Caco-2 (cell line): ENCODE results near the gene HES5. TPM values are rescaled to one million over a fixed set of nuclear protein-coding genes. Genes with fewer than 3 reads are reported as not detected.

Source experiments
- BruUV-seq: library from RNA; stranded (reverse); fragments of 400-500 nt; replicated peaks from 2 replicates; lab custom pipeline; 2021; lab: Mats Ljungman, UMichigan
- CTCF ChIA-PET: fragments of 300-600 bp; sonication (Branson Sonifier 250); formaldehyde crosslinking; loops from one replicate; lab custom pipeline; 2022; ENCODE audit warnings: antibody characterized with exemption; lab: Charles Lee
- POLR2A ChIA-PET: fragments of 300-600 bp; sonication (Branson Sonifier 250); formaldehyde crosslinking; loops from one replicate; lab custom pipeline; 2022; ENCODE audit warnings: antibody characterized with exemption; lab: Charles Lee
- DNase-seq, 2 experiments: peaks; one replicate each; pipeline versions ENCODE4 v3.0.0 to v3.0.0-alpha.2; 2020 to 2022
- H3K27me3 ChIP-seq: replicated peaks from 2 replicates; pipeline ENCODE4 v1.6.0; 2011; ENCODE audit warnings: low read length; ENCODE audit not compliant: control insufficient read depth, insufficient read depth
- H3K36me3 ChIP-seq: 2 replicates; pipeline ENCODE4 v1.5.1; 2011; ENCODE audit warnings: low read length; ENCODE audit not compliant: control insufficient read depth, insufficient read depth
- H3K4me1 ChIP-seq: fragments of 250-450 bp; sonication (Bioruptor Pico); 2 replicates; pipeline ENCODE4 v1.5.1; 2020; ENCODE audit warnings: mild to moderate bottlenecking
- H3K4me3 ChIP-seq: 2 replicates; pipeline ENCODE4 v1.5.1; 2011; ENCODE audit warnings: low read depth, mild to moderate bottlenecking, control low read depth, low read length
- H3K9me3 ChIP-seq: fragments of 250-450 bp; sonication (Bioruptor Pico); 2 replicates; pipeline ENCODE4 v1.5.1; 2020; ENCODE audit warnings: mild to moderate bottlenecking, moderate library complexity
- H3K27ac Mint-ChIP-seq: one replicate; pipeline ENCODE4 v1.8.0; 2022; ENCODE audit warnings: mixed read lengths; ENCODE audit not compliant: unreplicated experiment
- H3K27me3 Mint-ChIP-seq: one replicate; pipeline ENCODE4 v1.8.0; 2022; ENCODE audit warnings: mixed read lengths; ENCODE audit not compliant: insufficient read depth, unreplicated experiment
- H3K36me3 Mint-ChIP-seq: one replicate; pipeline ENCODE4 v1.8.0; 2022; ENCODE audit warnings: mild to moderate bottlenecking, mixed read lengths; ENCODE audit not compliant: insufficient read depth, unreplicated experiment
- H3K4me1 Mint-ChIP-seq: one replicate; pipeline ENCODE4 v1.8.0; 2022; ENCODE audit warnings: low read depth, mixed read lengths; ENCODE audit not compliant: unreplicated experiment
- H3K4me3 Mint-ChIP-seq: one replicate; pipeline ENCODE4 v1.8.0; 2022; ENCODE audit warnings: mild to moderate bottlenecking, moderate library complexity, mixed read lengths; ENCODE audit not compliant: unreplicated experiment
- H3K9me3 Mint-ChIP-seq: one replicate; pipeline ENCODE4 v1.8.0; 2022; ENCODE audit warnings: mixed read lengths; ENCODE audit not compliant: unreplicated experiment
- intact Hi-C: fragments of 100-400 bp; cut with micrococcal nuclease; formaldehyde crosslinking; loops from one replicate; pipeline ENCODE4 v1.10.0; 2022; ENCODE audit not compliant: unreplicated experiment
- total RNA-seq: library from RNA; stranded (reverse); gene quantifications from 2 replicates; pipeline ENCODE4 v1.2.3, GENCODE V29; 2022
- TF ChIP-seq, protein P1 (sequence below), 2 experiments: fragments of 200-600 bp in 1 of 2; IDR thresholded peaks; 1 replicate in 1 of 2; 2 replicates in 1 of 2; pipeline versions ENCODE4 v1.5.1 to v1.8.0; 2011 to 2022; ENCODE audit warnings: antibody characterized with exemption in 1 of 2, control low read depth in 1 of 2, inconsistent platforms in 1 of 2, low read depth in 1 of 2, low read length in 1 of 2, mild to moderate bottlenecking in 1 of 2, moderate library complexity in 1 of 2; ENCODE audit not compliant: insufficient read depth in 1 of 2, severe bottlenecking in 1 of 2, unreplicated experiment in 1 of 2

The HES5 gene
- total RNA-seq, 1 experiment from 2014 or later, result not detected

DNA sequence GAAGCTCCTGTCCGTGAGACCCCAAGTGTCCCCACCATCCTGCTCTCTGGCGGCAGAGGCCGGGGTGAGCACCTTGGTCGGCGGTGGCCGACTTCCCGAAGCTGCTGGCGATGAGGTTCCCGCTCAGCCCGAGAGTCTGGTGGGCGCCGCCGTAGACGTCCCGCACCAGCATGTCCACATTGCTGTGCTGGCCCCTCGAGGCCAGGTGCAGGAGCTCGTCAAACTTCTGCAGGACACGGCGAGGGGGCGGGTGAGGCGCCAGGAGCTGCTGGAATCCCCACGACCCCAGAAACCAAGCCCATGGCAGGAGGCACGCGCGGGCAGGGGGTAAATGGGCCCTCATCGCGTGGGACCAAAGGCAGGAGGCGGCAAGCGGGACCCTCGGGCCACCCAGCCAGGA lies 10.3 kb downstream of the HES5 start:
- ChIA-PET CTCF (no interaction called here), POLR2A (no interaction called here)
- H3K4me3 Mint-ChIP-seq, result no peak overlapping the region
- H3K36me3 Mint-ChIP-seq, result peaks cover 7% of the 10 kb centered on the region
- no peaks in the 10 kb centered on the region for H3K27me3 Mint-ChIP-seq
- Histone ChIP-seq H3K4me1 (no peaks in the 10 kb centered on the region), H3K9me3 (no peaks in the 10 kb centered on the region), H3K4me3 (no peak overlapping the region), H3K27me3 (no peaks in the 10 kb centered on the region), H3K36me3 (no peaks in the 10 kb centered on the region)
- no peaks in the 10 kb centered on the region for H3K9me3 Mint-ChIP-seq
- no peak overlapping the region for H3K27ac Mint-ChIP-seq
- no peak for DNase-seq
- BruUV-seq, result no TSS peak
- TF ChIP-seq, protein P1, sequence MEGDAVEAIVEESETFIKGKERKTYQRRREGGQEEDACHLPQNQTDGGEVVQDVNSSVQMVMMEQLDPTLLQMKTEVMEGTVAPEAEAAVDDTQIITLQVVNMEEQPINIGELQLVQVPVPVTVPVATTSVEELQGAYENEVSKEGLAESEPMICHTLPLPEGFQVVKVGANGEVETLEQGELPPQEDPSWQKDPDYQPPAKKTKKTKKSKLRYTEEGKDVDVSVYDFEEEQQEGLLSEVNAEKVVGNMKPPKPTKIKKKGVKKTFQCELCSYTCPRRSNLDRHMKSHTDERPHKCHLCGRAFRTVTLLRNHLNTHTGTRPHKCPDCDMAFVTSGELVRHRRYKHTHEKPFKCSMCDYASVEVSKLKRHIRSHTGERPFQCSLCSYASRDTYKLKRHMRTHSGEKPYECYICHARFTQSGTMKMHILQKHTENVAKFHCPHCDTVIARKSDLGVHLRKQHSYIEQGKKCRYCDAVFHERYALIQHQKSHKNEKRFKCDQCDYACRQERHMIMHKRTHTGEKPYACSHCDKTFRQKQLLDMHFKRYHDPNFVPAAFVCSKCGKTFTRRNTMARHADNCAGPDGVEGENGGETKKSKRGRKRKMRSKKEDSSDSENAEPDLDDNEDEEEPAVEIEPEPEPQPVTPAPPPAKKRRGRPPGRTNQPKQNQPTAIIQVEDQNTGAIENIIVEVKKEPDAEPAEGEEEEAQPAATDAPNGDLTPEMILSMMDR (IDR thresholded peaks at IDR 0.05; ENCODE audit: insufficient read depth in 1 of 2, low read depth in 1 of 2, low read length in 1 of 2, severe bottlenecking in 1 of 2, unreplicated experiment in 1 of 2), result no peak
- H3K4me1 Mint-ChIP-seq, result no peaks in the 10 kb centered on the region
- intact Hi-C loops, result no loop called here

DNA sequence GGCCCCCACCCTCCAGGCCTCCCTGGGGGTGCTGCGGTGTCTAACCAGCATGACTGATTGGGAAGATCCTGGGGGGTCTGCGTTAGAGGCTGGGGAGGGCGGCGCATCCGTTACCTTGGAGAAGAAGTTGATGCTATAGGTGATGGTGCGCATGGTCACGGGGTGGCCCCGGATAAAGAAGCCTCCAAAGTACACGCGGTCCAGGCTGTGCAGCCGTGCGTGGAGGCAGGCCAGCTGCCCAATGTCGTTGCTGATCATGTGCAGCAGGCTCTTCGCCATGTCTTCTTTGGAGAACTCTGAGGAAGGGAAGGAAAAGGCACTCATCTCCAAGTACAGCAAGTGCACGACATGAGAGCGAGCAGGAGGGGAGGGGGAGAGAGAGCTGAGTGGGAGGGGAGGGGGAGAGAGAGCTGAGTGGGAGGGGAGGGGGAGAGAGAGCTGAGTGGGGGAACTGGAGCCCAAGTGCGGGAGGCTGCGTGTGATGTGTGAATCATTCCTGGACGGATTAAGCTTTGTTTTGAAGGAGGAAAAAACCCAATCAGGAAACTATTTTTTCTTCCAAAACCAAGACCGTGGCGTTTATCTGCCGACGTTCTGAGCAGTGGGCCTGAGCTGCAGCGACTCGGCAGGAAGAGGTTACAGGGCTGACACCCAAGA lies 10.9 kb downstream of the HES5 start:
- no TSS peak for BruUV-seq
- peaks cover 6% of the 10 kb centered on the region for H3K36me3 Mint-ChIP-seq
- no peaks in the 10 kb centered on the region for H3K9me3 Mint-ChIP-seq
- H3K27ac Mint-ChIP-seq, result no peak overlapping the region
- H3K4me1 Mint-ChIP-seq, result no peaks in the 10 kb centered on the region
- Histone ChIP-seq H3K4me3 (no peak overlapping the region), H3K4me1 (no peaks in the 10 kb centered on the region), H3K9me3 (no peaks in the 10 kb centered on the region), H3K27me3 (no peaks in the 10 kb centered on the region), H3K36me3 (no peaks in the 10 kb centered on the region)
- POLR2A ChIA-PET, result no interaction called here
- TF ChIP-seq, protein P1 (IDR thresholded peaks at IDR 0.05; ENCODE audit: insufficient read depth in 1 of 2, low read depth in 1 of 2, low read length in 1 of 2, severe bottlenecking in 1 of 2, unreplicated experiment in 1 of 2), result no peak
- CTCF ChIA-PET, result no interaction called here
- H3K27me3 Mint-ChIP-seq, result no peaks in the 10 kb centered on the region
- intact Hi-C loops, result no loop called here
- H3K4me3 Mint-ChIP-seq, result no peak overlapping the region
- DNase-seq, result no peak

DNA sequence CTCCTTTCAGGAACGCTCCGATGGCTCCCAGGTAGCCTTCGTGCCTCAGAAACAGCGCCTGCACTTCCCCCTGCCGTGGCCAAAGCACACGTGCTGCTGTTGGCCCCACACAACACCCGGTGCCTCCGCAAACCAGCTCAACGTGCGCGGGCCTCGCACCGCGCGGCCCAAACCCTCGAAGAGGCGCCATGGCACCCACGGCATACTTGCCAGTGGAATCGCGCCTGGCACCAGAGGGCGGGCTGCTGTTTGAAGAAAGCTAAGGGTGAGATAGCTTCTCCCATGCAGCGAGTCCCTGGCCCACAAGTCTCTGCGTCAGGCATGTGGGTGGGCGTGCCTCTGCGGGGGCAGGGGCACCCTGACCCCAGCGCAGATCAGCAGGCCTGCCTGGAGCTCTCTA lies 11.5 kb downstream of the HES5 start:
- Mint-ChIP-seq H3K27ac (no peak overlapping the region), H3K4me3 (no peak overlapping the region), H3K4me1 (no peaks in the 10 kb centered on the region), H3K9me3 (no peaks in the 10 kb centered on the region), H3K27me3 (no peaks in the 10 kb centered on the region), H3K36me3 (peaks cover 6% of the 10 kb centered on the region)
- Histone ChIP-seq H3K4me3 (no peak overlapping the region), H3K9me3 (no peaks in the 10 kb centered on the region), H3K27me3 (no peaks in the 10 kb centered on the region), H3K36me3 (no peaks in the 10 kb centered on the region), H3K4me1 (no peaks in the 10 kb centered on the region)
- CTCF ChIA-PET, result no interaction called here
- POLR2A ChIA-PET, result no interaction called here
- TF ChIP-seq, protein P1 (IDR thresholded peaks at IDR 0.05; ENCODE audit: insufficient read depth in 1 of 2, low read depth in 1 of 2, low read length in 1 of 2, severe bottlenecking in 1 of 2, unreplicated experiment in 1 of 2), result no peak
- no peak for DNase-seq
- intact Hi-C loops, result no loop called here
- BruUV-seq, result no TSS peak
